B cell (primary cell): Measurements from ENCODE around the gene TEX14. TPM values are rescaled to one million over a fixed set of nuclear protein-coding genes. Genes with fewer than 3 reads are reported as not detected.

Experiments used
- ATAC-seq: fragments of 200-7000 bp; cut with Tn5 transposase; one replicate; pipeline ENCODE4 v1.10.0; 2021; ENCODE audit warnings: low read depth, mild to moderate bottlenecking, moderate number of reproducible peaks, moderate library complexity
- CTCF ChIA-PET: fragments of 350-600 bp; sonication (Branson Sonifier 250); formaldehyde crosslinking; loops from one replicate; lab custom pipeline; 2021; ENCODE audit warnings: antibody characterized with exemption, inconsistent platforms; lab: Charles Lee
- POLR2A ChIA-PET: fragments of 350-600 bp; sonication (Branson Sonifier 250); formaldehyde crosslinking; loops from one replicate; lab custom pipeline; 2021; ENCODE audit warnings: antibody characterized with exemption; lab: Charles Lee
- DNase-seq: peaks from one replicate; pipeline ENCODE4 v3.0.0; 2013
- H2AFZ ChIP-seq: 2 replicates; pipeline ENCODE4 v1.6.1; 2012; ENCODE audit warnings: mild to moderate bottlenecking, low read depth, low read length; ENCODE audit not compliant: insufficient read depth, poor library complexity, severe bottlenecking
- H3K27ac ChIP-seq, 2 donors: 1 replicate in 1 of 2; 2 replicates in 1 of 2; pipeline ENCODE4 v1.5.1; 2012 to 2013; ENCODE audit warnings: low read length in 2 of 2, mild to moderate bottlenecking in 2 of 2, moderate library complexity in 1 of 2
- H3K27me3 ChIP-seq, 4 experiments: fragments of 200-600 bp in 1 of 4; sonication (generic) in 1 of 4; replicated peaks in 1 of 4; 1 replicate in 2 of 4; 2 replicates in 2 of 4; pipeline versions ENCODE4 v1.6.1 to v1.7.0; 2013 to 2016; ENCODE audit warnings: low read length in 3 of 4, mild to moderate bottlenecking in 2 of 4, mixed read lengths in 1 of 4, moderate library complexity in 1 of 4; ENCODE audit not compliant: insufficient read depth in 4 of 4, control insufficient read depth in 3 of 4; ENCODE audit errors: control extremely low read depth in 1 of 4
- H3K36me3 ChIP-seq, 2 experiments: replicated peaks in 1 of 2; 1 replicate in 1 of 2; 2 replicates in 1 of 2; pipeline versions ENCODE4 v1.6.1 to v1.7.1; 2013; ENCODE audit warnings: low read length in 1 of 2; ENCODE audit not compliant: insufficient read depth in 2 of 2, control insufficient read depth in 1 of 2; ENCODE audit errors: control extremely low read depth in 1 of 2, extremely low read depth in 1 of 2
- H3K4me1 ChIP-seq, 2 donors: fragments of 200-600 bp in 1 of 2; sonication (generic) in 1 of 2; 1 replicate in 1 of 2; 2 replicates in 1 of 2; pipeline versions ENCODE4 v1.5.1 to v1.6.1; 2013 to 2017; ENCODE audit warnings: low read length in 2 of 2; ENCODE audit not compliant: control insufficient read depth in 2 of 2, insufficient read depth in 2 of 2
- H3K4me2 ChIP-seq: replicated peaks from 2 replicates; pipeline ENCODE3; 2012; ENCODE audit warnings: mild to moderate bottlenecking, low read depth, low read length; ENCODE audit not compliant: poor library complexity, severe bottlenecking
- H3K4me3 ChIP-seq, 5 experiments: fragments of 200-600 bp in 1 of 5; sonication (generic) in 1 of 5; 1 replicate in 3 of 5; 2 replicates in 2 of 5; pipeline versions ENCODE4 v1.5.1 to v1.7.0; 2011 to 2016; ENCODE audit warnings: low read length in 4 of 5, mild to moderate bottlenecking in 4 of 5, low read depth in 2 of 5, control low read depth in 1 of 5, moderate library complexity in 1 of 5; ENCODE audit not compliant: insufficient read depth in 1 of 5; ENCODE audit errors: control extremely low read depth in 1 of 5, extremely low read depth in 1 of 5
- H3K79me2 ChIP-seq: fragments of 200-600 bp; sonication (generic); one replicate; pipeline ENCODE4 v1.6.0; 2016; ENCODE audit warnings: low read length; ENCODE audit not compliant: control insufficient read depth, insufficient read depth
- H3K9ac ChIP-seq: fragments of 200-600 bp; sonication (generic); 2 replicates; pipeline ENCODE4 v1.6.1; 2017; ENCODE audit warnings: mild to moderate bottlenecking, low read length, moderate library complexity
- H3K9me3 ChIP-seq, 3 donors: one replicate each; pipeline versions ENCODE4 v1.6.1 to v1.7.1; 2013; ENCODE audit warnings: low read length in 2 of 3; ENCODE audit not compliant: control insufficient read depth in 2 of 3, insufficient read depth in 1 of 3; ENCODE audit errors: control extremely low read depth in 1 of 3
- H4K20me1 ChIP-seq: 2 replicates; pipeline ENCODE4 v1.6.0; 2012; ENCODE audit warnings: mild to moderate bottlenecking, low read length; ENCODE audit not compliant: insufficient read depth, control insufficient read depth, poor library complexity, severe bottlenecking
- H3K27ac Mint-ChIP-seq: one replicate; pipeline ENCODE4 v1.8.0; 2021; ENCODE audit warnings: mixed read lengths
- H3K27me3 Mint-ChIP-seq: one replicate; pipeline ENCODE4 v1.8.0; 2021; ENCODE audit warnings: mixed read lengths
- H3K4me1 Mint-ChIP-seq: one replicate; pipeline ENCODE4 v1.8.0; 2021; ENCODE audit warnings: mixed read lengths
- H3K4me3 Mint-ChIP-seq: one replicate; pipeline ENCODE4 v1.8.0; 2021; ENCODE audit warnings: mixed read lengths
- H3K9me3 Mint-ChIP-seq: one replicate; pipeline ENCODE4 v1.8.0; 2022; ENCODE audit warnings: mixed read lengths; ENCODE audit not compliant: insufficient read depth
- EZH2 ChIP-seq: IDR thresholded peaks from 2 replicates; pipeline ENCODE4 v1.6.1; 2012; ENCODE audit warnings: borderline replicate concordance, low read depth, mild to moderate bottlenecking, moderate library complexity, low read length; ENCODE audit not compliant: insufficient read depth, poor library complexity, severe bottlenecking
- WGBS: methylation state at CpG from one replicate; pipeline ENCODE4 v1.1.5; 2013; ENCODE audit warnings: missing lambda C conversion rate; ENCODE audit not compliant: insufficient coverage; 5-methylcytosine and 5-hydroxymethylcytosine counted together
- intact Hi-C: fragments of 100-400 bp; cut with micrococcal nuclease; formaldehyde crosslinking; loops from one replicate; pipeline ENCODE4 v1.10.0; 2022
- polyA plus RNA-seq: library from polyadenylated mRNA; depleted of rRNA; stranded (reverse); fragments of >200 nt; gene quantifications from 2 replicates; pipeline ENCODE4 v1.2.3, GENCODE V29; 2012
- total RNA-seq, 2 donors: library from RNA; stranded (reverse); fragments of 120-200 nt in 1 of 2; gene quantifications; 1 replicate in 1 of 2; 2 replicates in 1 of 2; pipeline versions ENCODE4 v1.2.3 to v1.2.4, GENCODE V29; 2013 to 2022
- TF ChIP-seq, protein P1 (sequence below): fragments of 200-600 bp; IDR thresholded peaks from one replicate; pipeline ENCODE4 v1.8.0; 2022; ENCODE audit warnings: antibody characterized with exemption, mild to moderate bottlenecking

The TEX14 gene
- total and polyA plus RNA-seq, 2 donors (not counting 1 experiment from before 2014, with no cell fraction given): 0.10 to 0.20 TPM

DNA sequence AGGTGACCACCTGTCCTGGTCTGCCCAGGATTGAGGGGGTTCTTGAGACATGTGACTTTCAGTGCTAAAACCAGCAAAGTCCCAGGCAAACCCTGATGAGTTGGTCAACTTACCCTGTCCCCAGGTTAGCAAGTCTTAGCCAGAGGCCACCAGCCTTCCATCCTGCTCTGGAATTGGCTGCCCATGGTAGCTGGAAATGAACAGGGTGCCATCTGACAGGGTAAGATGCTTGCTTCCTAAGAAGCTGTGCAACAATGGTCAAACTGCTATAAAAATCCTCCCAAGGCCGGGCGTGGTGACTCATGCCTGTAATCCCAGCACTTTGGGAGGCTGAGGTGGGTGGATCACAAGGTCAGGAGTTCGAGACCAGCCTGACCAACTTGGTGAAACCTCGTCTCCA, 154.6 kb downstream of the TEX14 start:
- no peaks in the 10 kb centered on the region for H3K9me3 Mint-ChIP-seq
- Histone ChIP-seq H3K4me2 (no peak overlapping the region), H2AFZ (no peak overlapping the region), H3K4me1 (peaks cover 4% of the 10 kb centered on the region in 2 donors), H3K9ac (no peak overlapping the region), H3K36me3 (no peaks in the 10 kb centered on the region), H4K20me1 (no peaks in the 10 kb centered on the region), H3K4me3 (no peak overlapping the region), H3K9me3 (no peaks in the 10 kb centered on the region), H3K27ac (no peak overlapping the region), H3K27me3 (peaks cover 0 to 43% (median 12%) of the 10 kb centered on the region in 4 experiments), H3K79me2 (no peaks in the 10 kb centered on the region)
- H3K4me3 Mint-ChIP-seq: no peak overlapping the region
- CTCF ChIA-PET: interaction anchor here (2.2 kb wide), 1 partner anchor 18 kb away, joined by 6 read pairs; no protein-coding TSS in a partner anchor
- H3K27me3 Mint-ChIP-seq: peaks cover 47% of the 10 kb centered on the region
- DNase-seq (no peak), ATAC-seq (no peak)
- 94% methylated on average over 2 of the region's 4 CpGs for WGBS
- no peak overlapping the region for H3K27ac Mint-ChIP-seq
- POLR2A ChIA-PET: no interaction called here
- H3K4me1 Mint-ChIP-seq: peaks cover 3% of the 10 kb centered on the region
- intact Hi-C loops: no loop called here
- TF ChIP-seq EZH2: no peak
- TF ChIP-seq, protein P1, sequence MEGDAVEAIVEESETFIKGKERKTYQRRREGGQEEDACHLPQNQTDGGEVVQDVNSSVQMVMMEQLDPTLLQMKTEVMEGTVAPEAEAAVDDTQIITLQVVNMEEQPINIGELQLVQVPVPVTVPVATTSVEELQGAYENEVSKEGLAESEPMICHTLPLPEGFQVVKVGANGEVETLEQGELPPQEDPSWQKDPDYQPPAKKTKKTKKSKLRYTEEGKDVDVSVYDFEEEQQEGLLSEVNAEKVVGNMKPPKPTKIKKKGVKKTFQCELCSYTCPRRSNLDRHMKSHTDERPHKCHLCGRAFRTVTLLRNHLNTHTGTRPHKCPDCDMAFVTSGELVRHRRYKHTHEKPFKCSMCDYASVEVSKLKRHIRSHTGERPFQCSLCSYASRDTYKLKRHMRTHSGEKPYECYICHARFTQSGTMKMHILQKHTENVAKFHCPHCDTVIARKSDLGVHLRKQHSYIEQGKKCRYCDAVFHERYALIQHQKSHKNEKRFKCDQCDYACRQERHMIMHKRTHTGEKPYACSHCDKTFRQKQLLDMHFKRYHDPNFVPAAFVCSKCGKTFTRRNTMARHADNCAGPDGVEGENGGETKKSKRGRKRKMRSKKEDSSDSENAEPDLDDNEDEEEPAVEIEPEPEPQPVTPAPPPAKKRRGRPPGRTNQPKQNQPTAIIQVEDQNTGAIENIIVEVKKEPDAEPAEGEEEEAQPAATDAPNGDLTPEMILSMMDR: no peak

DNA sequence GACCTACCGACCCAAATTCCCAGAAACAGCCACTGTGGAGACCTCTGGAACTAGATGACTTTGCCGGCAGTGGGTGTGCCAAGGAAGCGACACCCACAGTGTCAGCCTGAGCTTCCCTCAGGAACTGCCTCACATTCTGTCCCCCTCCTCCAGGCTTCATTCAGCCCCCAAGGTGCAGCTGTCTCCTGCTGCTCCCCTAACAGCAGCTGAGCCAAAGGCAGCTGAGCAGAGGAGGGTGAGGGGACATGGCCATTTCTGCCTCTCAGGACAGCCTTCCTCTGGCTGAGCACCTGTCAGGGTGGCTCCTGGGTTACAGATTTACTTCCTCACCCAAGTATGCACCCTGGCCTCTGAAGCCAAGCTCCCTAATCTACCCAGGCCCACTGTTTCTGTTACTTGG, 155.3 kb downstream of the TEX14 start:
- 100% methylated on average over 3 of the region's 3 CpGs for WGBS
- intact Hi-C loops: no loop called here
- CTCF ChIA-PET: interaction anchor here (2.2 kb wide), 1 partner anchor 18 kb away, joined by 6 read pairs; no protein-coding TSS in a partner anchor

More for the DNA sequence above, 155.3 kb downstream of the TEX14 start:
- Histone ChIP-seq H3K4me3 (no peak overlapping the region), H3K27ac (no peak overlapping the region), H2AFZ (no peak overlapping the region), H4K20me1 (no peaks in the 10 kb centered on the region), H3K36me3 (no peaks in the 10 kb centered on the region), H3K4me2 (no peak overlapping the region), H3K27me3 (peaks cover 0 to 47% (median 13%) of the 10 kb centered on the region in 4 experiments), H3K79me2 (no peaks in the 10 kb centered on the region), H3K9ac (no peak overlapping the region), H3K9me3 (no peaks in the 10 kb centered on the region), H3K4me1 (peaks cover 8% of the 10 kb centered on the region in 2 donors)
- H3K27me3 Mint-ChIP-seq: peaks cover 48% of the 10 kb centered on the region
- DNase-seq (no peak), ATAC-seq (no peak)
- H3K9me3 Mint-ChIP-seq: no peaks in the 10 kb centered on the region
- H3K27ac Mint-ChIP-seq: no peak overlapping the region
- POLR2A ChIA-PET: no interaction called here
- H3K4me3 Mint-ChIP-seq: no peak overlapping the region
- H3K4me1 Mint-ChIP-seq: peaks cover 5% of the 10 kb centered on the region
- TF ChIP-seq, protein P1: no peak
